K562 (cell line): ENCODE measurements around the gene ENDOU. TPM values are rescaled to one million over a fixed set of nuclear protein-coding genes. Genes with fewer than 3 reads are reported as not detected.
A peak's percentile ranks its signal among the peaks of the same experiment; 100 is the strongest.

Experiments used
- ATF7 ChIP-seq: fragments of 450-650 bp; IDR thresholded peaks from 2 replicates; pipeline ENCODE4 v1.7.1; 2014; ENCODE audit warnings: mild to moderate bottlenecking, moderate library complexity
- CREM ChIP-seq: IDR thresholded peaks from 2 replicates; pipeline ENCODE4 v1.6.1; 2014; ENCODE audit warnings: antibody characterized with exemption, low read depth
- DACH1 ChIP-seq: fragments of 450-650 bp; IDR thresholded peaks from 2 replicates; pipeline ENCODE4 v1.6.1; 2018; ENCODE audit not compliant: partially characterized antibody
- ELF2 ChIP-seq: fragments of 250-450 bp; sonication (Bioruptor Pico); IDR thresholded peaks from 2 replicates; pipeline ENCODE4 v1.5.0; 2021; ENCODE audit warnings: mild to moderate bottlenecking
- ESRRA ChIP-seq: fragments of 450-650 bp; IDR thresholded peaks from 2 replicates; pipeline ENCODE4 v1.6.1; 2014; ENCODE audit warnings: low read depth, mild to moderate bottlenecking, moderate library complexity, borderline replicate concordance
- ETS1 ChIP-seq: conservative IDR thresholded peaks from 2 replicates; pipeline ENCODE4 v1.6.1; 2011; ENCODE audit warnings: low read depth, mild to moderate bottlenecking, low read length; ENCODE audit not compliant: control insufficient read depth
- PCBP2 ChIP-seq: fragments of 200-400 bp; formaldehyde crosslinking; IDR thresholded peaks from 2 replicates; pipeline ENCODE4 v1.6.1; 2018; ENCODE audit warnings: low read length, low read depth, mild to moderate bottlenecking, moderate library complexity; ENCODE audit not compliant: poor library complexity, severe bottlenecking
- RBFOX2 ChIP-seq: fragments of 200-400 bp; formaldehyde crosslinking; IDR thresholded peaks from 2 replicates; pipeline ENCODE4 v1.6.1; 2017; ENCODE audit warnings: low read depth, mild to moderate bottlenecking, low read length, moderate library complexity
- REST ChIP-seq, 2 experiments: fragments of 450-650 bp; formaldehyde crosslinking in 1 of 2; IDR thresholded peaks; 2 replicates each; pipeline versions ENCODE4 v1.4.0 to v1.6.1; 2014 to 2020; ENCODE audit warnings: mild to moderate bottlenecking in 2 of 2, borderline replicate concordance in 1 of 2, low read depth in 1 of 2
- SMARCA4 ChIP-seq: fragments of 450-650 bp; IDR thresholded peaks from 2 replicates; pipeline ENCODE4 v1.6.1; 2016
- SMARCE1 ChIP-seq: fragments of 450-650 bp; IDR thresholded peaks from 2 replicates; pipeline ENCODE4 v1.7.1; 2016; ENCODE audit warnings: mild to moderate bottlenecking
- ZNF586 ChIP-seq: fragments of 450-650 bp; formaldehyde crosslinking; conservative IDR thresholded peaks from 2 replicates; pipeline ENCODE4 v1.4.0; 2020; ENCODE audit warnings: mild to moderate bottlenecking, moderate library complexity
- ZSCAN29 ChIP-seq: fragments of 450-650 bp; IDR thresholded peaks from 2 replicates; pipeline ENCODE4 v1.6.1; 2017
- polyA plus RNA-seq, 8 experiments: library from polyadenylated mRNA; depleted of rRNA in 4 of 8; stranded (reverse) in 5 of 8; unstranded in 3 of 8; fragments of >200 nt; fragmentation: Nextera tagmentation in 2 of 8; fragmentation: Illumina TruSeq in 1 of 8; extraction: Ambion mirVana in 2 of 8; extraction: Trizol in 1 of 8; gene quantifications; 2 replicates each; pipeline versions ENCODE4 v1.2.1 to v1.2.3, GENCODE V29; 2011 to 2014; ENCODE audit warnings: inconsistent platforms in 1 of 8, missing spikeins in 1 of 8
- total RNA-seq, 7 experiments: library from RNA; depleted of rRNA in 6 of 7; stranded (reverse); fragments of >200 nt in 6 of 7; fragmentation: Illumina TruSeq in 2 of 7; extraction: Trizol in 2 of 7; gene quantifications; 2 replicates each; pipeline versions ENCODE4 v1.2.1 to v1.2.3, GENCODE V29; 2011 to 2021; ENCODE audit warnings: low replicate concordance in 1 of 7
- TF ChIP-seq, protein P1 (sequence below): sonication (generic); formaldehyde crosslinking; IDR thresholded peaks from 2 replicates; pipeline ENCODE4 v1.8.1; 2023; ENCODE audit warnings: mild to moderate bottlenecking, missing genetic modification reagents

ENDOU gene
- total and polyA plus RNA-seq, 9 of the 15 experiments (the other 6 are each of a cell fraction or from before 2014, with no cell fraction given) = 0.03 TPM; not detected in 8

GRCh38 chr12:47758834-47759690 lies 33.8 kb upstream of the ENDOU start, which contains the start of gene RAPGEF3 (continued):
- TF ChIP-seq CREM (peak; percentile 43), SMARCA4 (peak; percentile 69), ATF7 (peak; percentile 36; the same call in 1 of the 2 replicates), ETS1 (peak; percentile 73), ZNF586 (CRISPR knock-in tag) (no peak), REST (IDR thresholded peaks at IDR 0.05; ENCODE audit: borderline replicate concordance) (peak; percentile 20), REST (CRISPR knock-in tag; IDR thresholded peaks at IDR 0.05; ENCODE audit: low read depth) (no peak), PCBP2 (no peak), DACH1 (no peak), RBFOX2 (peak; percentile 82), SMARCE1 (peak; percentile 88), ZSCAN29 (no peak), ESRRA (peak; percentile 13; the same call in 1 of the 2 replicates), ELF2 (CRISPR knock-in tag) (no peak)
- TF ChIP-seq, protein P1, sequence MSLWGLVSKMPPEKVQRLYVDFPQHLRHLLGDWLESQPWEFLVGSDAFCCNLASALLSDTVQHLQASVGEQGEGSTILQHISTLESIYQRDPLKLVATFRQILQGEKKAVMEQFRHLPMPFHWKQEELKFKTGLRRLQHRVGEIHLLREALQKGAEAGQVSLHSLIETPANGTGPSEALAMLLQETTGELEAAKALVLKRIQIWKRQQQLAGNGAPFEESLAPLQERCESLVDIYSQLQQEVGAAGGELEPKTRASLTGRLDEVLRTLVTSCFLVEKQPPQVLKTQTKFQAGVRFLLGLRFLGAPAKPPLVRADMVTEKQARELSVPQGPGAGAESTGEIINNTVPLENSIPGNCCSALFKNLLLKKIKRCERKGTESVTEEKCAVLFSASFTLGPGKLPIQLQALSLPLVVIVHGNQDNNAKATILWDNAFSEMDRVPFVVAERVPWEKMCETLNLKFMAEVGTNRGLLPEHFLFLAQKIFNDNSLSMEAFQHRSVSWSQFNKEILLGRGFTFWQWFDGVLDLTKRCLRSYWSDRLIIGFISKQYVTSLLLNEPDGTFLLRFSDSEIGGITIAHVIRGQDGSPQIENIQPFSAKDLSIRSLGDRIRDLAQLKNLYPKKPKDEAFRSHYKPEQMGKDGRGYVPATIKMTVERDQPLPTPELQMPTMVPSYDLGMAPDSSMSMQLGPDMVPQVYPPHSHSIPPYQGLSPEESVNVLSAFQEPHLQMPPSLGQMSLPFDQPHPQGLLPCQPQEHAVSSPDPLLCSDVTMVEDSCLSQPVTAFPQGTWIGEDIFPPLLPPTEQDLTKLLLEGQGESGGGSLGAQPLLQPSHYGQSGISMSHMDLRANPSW (CRISPR knock-in tag) = 0 out of 2 replicates have a peak, but pooled peaks have one; percentile 61
